Umbilical cord (tissue), 2 donors: ENCODE results near the gene SEC23A. TPM values are rescaled to one million over a fixed set of nuclear protein-coding genes. Genes with fewer than 3 reads are reported as not detected.
A peak's percentile ranks its signal among the peaks of the same experiment; 100 is the strongest.
"Not testable (repeated sequence)": the region's sequence is repeated elsewhere in the genome, so short reads cannot be mapped to it uniquely, and the experiment has no call there.

Experiments used
- DNase-seq: peaks from one replicate; pipeline ENCODE4 v3.0.0-alpha.2; 2015; ENCODE audit warnings: low spot score
- total RNA-seq: library from RNA; depleted of rRNA; stranded (reverse); fragments of >200 nt; gene quantifications from one replicate; pipeline ENCODE4 v1.2.3, GENCODE V29; 2014; ENCODE audit warnings: low replicate concordance; ENCODE audit not compliant: insufficient read depth

SEC23A gene
- total RNA-seq, 1 donor from 2014 or later, result 418 TPM

DNA sequence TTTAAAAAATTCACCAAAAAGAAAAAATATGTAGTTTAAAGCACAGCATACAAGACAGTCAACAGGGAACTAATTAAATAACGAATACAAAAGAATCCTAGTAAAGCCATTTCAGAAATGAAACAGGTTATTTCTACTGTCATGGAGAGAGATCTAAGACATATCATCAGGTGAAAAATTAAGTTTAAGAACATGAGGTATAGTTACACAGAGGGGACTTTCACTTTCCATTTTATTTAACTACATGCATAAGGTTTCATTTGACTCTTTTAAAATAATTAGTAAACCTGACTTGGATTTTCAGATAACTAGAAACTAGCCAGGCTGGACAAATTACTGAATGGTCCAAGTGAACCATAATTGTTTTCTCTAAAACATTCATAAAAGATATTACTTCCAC, 11.3 kb downstream of the SEC23A start:
- no peak for DNase-seq

DNA sequence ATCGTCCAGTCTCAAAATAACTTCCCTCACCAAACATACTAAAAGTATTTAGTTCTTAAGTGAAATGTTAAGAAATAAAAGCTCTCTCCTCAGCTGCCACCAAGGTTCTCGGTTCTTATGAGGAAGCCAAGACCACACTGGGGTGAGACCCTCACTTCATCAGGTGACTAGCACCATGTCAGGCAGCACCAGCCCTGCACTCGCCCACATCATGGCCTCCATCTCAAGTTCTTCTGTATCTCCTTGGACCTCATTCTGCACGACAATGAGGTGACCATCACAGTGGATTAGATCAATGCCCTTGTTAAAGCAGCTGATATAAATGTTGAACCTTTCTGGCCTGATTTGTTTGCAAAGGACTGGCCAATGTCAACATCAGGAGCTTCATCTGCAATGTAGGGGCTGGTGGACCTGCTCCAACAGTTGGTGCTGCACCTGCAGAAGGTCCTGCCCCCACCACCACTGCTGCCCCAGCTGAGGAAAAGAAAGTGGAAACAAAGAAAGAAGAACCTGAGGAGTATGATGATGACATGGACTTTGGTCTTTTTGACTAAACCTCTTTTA, 12.4 kb downstream of the SEC23A start:
- no peak for DNase-seq

DNA sequence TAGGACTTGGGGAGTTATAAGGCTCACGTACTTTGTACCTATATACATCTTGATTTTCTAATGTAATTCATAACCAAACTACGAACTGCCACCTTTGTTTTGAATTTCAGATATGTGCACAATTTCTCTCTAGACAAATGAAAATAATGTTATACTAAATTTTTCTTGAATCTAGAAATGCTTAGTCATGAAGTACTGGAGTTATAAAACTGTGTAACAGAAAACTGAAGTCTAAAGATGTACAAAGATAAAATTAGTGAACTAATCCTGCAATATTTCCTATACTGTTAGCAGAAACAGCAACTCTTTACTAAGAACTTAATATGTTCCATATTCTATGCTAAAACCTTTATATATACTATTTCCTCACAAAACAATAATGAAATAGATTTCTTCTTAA, 15.5 kb downstream of the SEC23A start:
- DNase-seq, result no peak

DNA sequence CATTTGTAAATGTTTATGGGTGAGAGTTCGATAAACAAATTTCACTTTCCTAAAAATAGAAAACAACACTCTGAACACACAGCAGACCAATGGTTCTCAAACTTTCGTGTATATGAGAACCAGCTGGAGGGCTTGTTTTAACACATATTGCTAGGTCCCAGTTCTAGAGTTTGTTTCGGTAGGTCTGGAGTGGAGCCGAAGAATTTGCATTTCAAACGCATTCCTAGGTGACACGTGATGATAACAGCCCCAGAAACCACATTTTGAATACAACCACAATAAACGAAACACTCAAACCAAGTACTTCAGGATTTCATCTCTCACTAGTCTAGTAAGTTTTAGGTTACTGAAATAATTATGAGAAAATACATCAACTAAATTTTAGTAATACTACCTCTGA, 17.1 kb downstream of the SEC23A start:
- no peak for DNase-seq

DNA sequence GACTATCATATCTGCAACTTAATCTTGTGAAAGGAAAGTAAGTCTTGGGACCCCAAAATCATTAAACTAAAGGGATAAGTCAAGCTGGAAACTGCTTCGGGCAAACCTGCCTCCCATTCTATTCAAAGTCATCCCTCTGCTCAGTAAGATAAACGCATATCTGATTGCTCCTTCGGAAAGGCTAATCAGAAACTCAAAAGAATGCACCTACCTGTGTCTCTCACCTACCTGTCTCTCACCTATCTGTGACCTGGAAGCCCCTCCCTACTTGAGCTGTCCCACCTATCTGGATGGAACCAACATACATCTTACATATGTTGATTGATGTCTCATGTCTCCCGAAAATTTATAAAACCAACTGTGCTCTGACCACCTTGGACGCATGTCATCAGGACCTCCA, 19.9 kb downstream of the SEC23A start:
- DNase-seq, result no peak

DNA sequence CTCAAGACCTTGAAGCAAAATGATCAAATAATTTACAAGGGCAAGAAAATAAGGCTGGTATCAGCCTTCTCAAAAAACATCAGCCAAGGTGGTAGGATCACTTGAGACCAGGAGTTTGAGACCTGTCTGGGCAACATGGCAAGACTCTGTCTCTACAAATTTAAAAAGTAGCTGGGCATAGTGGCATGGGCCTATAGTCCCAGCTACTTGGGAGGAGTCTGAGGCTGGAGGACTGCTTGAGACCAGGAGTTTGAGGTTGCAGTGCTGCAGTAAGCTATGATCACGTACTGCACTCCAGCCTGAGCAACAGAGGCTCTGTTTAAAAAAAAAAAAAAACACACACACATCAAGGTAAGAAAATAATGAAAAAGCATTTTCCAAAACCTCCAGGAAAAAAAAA, 22.1 kb downstream of the SEC23A start:
- DNase-seq, result no peak

DNA sequence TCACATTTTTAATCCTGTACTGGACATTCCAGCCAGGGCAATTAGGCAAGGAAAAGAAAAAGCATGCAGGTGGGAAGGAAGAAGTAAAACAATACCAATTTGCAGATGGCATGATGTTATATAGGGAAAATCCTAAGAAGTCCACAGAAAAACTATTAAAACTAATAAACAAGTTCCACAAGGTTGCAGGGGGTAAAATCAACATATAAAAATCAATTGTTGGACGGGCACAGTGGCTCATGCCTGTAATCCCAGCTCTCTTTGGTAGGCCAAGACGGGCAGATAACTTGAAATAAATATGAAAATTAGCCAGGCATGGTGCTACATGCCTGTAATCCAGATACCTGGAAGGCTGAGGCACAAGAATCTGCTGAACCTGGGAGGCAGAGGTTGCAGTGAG, 31.9 kb downstream of the SEC23A start:
- no peak for DNase-seq

DNA sequence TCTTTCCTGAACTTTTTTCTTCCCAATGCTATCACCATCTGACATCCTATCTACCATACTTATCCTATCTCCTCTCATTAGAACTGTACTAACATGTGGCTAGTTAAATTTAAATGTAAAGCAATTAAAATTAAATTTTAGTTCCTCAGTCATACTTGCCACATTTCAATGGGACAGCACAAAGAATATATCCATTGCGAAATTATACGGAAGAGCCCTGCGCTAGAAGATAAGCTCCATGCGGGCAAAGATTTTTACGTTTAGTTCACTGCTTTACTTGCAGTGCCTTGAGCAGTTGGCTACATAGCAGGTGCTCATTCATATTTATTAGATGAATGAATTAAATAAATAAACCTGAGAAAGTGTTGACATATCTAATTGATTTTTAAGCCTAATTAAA, 33.1 kb downstream of the SEC23A start:
- no peak for DNase-seq

DNA sequence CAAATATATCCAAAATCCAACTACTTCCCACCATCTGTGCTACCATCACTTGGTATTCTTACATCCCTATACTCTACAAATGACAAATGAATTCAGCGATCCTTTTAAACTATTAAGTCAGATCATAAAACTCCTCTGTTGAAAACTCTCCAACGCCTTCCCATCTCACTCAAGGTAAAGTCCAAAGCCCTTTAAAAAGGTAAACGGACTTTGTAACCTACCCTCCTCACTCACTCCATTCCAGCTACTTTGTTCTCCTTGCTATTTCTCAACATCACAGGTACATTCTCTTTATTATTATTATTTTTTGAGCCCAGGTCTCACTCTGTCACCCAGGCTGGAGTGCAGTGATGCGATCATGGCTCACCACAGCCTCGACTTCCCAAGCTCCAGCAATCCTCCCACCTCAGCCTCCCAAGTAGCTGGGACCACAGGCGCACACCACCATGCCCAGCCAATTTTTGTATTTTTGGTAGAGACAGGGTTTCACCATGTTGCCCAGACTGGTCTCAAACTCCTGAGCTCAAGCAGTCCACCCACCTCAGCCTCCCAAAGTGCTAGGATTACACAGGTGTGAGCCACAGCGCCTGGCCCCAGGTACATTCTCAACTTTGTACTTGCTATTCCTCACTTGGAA, 33.7 kb downstream of the SEC23A start:
- DNase-seq, result not testable (repeated sequence)

DNA sequence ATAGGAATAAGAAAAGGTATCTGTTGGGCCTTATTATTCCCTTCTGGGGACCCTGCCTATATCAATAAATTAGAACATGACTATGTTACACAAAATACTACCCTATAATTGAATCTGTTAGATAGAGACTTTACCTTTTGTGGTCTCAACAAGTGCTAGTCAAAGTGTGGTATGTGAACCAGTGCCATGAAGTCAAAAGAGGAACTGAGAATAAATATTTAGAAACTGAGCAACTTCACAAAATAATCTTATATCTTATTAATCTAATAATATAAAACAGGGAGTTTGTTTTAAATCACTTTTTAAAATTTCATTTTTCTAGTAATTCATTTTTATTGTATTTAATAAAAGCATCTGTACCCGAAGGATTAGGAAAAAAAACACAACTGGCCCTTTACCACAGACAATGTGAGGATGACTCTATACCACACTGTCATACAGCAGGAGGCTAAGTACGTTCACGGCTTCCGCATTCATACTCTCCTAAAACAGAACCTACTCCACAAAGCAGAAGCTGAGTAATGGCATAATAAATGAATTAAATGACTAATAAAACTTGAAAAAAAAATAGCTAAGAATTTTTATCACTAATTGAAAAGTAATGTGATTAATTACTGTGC, 42.1 kb downstream of the SEC23A start:
- DNase-seq, result no peak

DNA sequence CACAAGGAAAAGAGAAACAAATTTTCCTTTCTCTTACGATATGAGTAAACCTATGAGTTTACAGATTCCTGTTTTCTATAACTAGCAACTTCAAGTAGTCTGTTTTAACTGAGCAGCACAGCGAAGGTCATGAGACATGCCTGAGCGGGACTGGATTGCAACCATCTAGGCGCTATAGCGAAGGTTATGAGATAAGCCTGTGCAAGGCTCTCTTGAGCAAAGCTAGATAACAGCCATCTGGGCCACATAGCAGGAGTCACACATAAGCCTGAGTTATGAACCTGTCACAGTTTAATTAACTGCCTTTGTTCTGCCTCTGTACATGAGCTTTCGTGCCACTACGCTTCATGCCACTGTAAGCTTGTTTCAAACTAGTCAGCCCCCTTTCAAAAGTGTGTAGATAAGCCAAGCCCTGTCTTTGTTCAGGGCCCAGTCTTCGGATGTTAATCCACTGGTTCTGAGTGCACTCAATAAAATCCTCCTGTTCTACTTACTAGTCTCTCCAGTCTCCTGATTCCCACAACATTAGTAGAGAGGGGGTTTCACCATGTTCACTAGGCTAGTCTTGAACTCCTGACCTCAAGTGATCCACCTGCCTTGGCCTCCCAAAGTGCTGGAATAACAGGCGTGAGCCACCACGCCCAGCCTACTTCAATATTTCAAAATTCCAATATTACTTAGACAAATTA, 47.1 kb downstream of the SEC23A start:
- no peak for DNase-seq

DNA sequence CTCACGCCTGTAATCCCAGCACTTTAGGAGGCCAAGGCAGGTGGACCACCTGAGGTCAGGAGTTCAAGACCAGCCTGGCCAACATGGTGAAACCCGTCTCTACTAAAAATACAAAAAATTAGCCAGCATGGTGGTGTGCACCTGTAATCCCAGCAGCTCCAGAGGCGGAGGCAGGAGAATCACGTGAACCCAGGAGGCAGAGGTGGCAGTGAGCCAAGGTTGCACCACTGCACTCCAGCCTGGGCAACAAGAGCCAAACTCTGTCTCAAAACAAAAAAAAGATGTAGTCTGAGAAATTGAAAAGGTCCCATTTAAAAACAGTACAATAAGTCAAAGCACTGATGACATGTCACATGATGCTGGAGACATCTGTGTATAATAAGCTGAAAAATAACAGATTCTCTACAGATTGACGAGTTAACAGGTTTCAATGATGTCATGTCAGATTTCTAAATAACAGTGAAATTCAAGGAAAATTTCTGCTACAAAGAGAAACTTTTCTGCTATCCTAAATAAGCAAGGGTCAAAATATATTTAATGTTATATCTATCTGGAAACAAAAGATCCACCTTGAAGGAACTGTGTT, 50.1 kb downstream of the SEC23A start:
- not testable (repeated sequence) for DNase-seq

DNA sequence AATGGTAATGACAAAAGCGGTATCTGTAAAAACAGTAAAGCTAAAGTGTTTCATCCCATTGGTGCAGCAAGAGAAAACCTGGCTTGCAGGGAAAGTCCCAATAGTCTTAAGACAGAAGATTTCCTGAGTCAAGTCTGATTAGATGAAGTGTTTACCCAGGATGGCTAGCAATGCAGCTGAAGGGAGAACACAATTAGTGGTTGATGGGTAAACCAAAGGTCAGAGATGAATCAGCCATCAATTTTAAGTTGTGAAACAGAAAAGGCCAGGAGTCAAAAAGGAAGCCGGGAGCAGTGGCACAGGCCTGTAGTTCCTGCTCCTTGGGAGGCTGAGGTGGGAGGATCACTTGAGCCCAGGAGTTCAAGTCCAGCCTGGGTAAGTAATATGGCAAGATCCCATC, 52.6 kb downstream of the SEC23A start:
- DNase-seq, result no peak

DNA sequence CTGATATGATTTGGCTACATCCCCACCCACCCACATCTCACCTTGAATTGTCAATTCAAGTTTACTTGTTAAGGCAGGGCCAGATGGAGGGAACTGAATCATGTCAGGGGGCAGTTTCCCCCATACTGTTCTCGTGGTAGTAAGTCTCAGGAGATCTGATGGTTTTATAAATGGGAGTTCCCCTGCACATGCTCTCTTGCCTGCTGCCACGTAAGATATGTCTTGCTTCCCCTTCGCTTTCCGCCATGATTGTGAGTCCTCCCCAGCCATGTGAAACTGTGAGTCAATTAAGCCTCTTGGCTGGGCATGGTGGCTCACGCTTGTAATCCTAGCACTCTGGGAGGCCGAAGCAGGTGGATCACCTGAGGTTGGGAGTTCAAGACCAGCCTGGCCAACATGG, 57.1 kb downstream of the SEC23A start:
- not testable (repeated sequence) for DNase-seq

DNA sequence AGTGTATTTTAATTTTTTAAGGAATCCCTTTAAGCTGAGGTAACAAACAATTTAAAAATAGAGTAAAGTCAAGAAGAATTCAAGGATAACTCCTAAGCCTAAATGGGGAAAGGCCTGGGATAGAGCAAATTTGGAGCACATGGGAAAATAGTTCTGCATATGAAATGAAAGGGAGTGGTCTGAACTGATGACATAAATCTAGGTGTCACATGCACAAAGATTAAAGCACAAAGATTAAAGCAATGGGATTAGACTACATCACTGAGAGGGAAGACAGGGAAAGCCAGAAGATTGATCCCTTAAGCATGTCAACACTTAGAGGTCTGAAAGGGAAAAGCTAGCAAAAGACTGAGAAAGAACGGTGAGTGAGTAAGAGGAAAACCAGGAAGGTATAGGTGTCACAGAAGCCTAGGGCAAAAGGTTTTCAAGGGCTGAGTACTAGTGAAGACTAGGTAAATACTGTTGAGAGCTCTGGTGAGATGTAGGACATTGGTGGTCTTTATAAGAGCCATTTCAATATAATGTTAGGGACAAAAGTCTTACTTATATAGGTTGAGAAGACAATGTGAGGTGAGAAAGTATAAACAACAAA, 59.6 kb downstream of the SEC23A start:
- DNase-seq, result no peak

DNA sequence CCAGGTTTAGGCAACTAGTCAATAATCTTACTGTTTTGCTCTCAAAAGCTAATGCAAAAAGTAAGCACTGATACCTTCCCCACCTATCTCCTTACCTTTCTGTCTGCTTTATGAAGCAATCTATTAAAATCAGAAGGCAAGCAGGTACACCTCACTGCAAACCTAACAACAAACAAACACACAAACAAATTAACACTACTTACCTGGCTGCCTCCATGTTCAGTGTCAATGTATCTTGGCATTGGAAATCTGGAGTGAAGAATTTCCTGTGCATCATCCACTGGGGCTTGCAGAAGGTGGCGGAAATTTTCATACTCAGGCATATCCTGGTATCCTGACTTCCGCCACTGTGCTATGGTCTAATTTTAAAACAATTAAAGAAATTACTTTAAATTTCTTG, 62.5 kb downstream of the SEC23A start:
- no peak for DNase-seq

DNA sequence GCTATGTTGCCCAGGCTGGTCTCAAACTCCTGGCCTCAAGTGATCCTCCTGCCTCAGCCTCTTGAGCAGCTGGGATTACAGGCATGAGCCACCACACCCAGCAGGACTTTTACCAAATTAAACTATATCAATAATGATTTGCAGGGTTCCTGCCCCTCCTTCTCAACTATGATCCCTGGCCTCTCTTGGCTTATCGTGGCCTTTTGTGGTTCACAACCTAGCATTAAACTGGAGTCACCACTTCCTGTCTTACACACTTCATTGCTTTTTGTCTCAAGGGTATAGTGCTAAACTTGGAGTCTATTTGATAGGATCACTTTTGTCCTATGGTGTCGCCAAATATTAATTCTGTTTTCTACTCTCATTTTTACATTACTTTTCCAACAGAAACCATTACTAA, 64.5 kb downstream of the SEC23A start:
- no peak for DNase-seq

DNA sequence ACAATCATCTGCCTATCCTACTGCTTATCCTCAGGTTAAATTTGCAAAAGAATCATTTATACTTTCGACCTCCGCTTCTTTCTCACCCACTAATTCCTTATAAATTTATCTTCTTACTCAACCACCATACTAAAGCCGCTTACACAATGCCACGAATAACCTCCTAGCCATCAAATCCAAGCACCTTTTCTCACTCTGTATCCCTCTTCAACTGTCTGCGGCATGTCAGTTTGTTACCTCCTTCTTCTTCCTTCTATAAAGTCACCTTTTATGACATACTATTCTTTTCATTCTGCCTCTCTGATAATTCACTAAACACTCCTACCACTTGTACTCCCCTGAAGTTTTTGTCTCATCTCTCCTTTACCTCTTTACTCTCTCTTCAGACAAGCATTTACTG, 66.3 kb downstream of the SEC23A start:
- no peak for DNase-seq

DNA sequence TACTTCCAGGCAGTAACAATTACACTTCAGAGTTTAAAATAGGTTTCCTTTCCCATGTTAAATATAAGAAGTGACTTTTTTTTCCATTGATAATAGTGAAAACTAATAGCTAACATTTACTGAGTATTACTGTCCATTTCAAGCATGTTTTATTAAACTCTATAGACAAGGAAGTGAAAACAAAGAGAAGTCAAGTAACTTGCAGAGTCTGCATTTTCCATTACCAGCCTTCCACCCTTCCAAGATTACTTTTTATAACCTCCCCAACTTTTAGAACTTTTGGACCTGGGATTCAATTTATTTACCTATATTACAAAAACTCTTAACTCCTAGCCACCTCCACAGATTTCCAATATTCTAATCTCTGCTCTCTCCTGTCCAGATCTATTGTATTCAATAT, 67.7 kb downstream of the SEC23A start:
- DNase-seq, result no peak

DNA sequence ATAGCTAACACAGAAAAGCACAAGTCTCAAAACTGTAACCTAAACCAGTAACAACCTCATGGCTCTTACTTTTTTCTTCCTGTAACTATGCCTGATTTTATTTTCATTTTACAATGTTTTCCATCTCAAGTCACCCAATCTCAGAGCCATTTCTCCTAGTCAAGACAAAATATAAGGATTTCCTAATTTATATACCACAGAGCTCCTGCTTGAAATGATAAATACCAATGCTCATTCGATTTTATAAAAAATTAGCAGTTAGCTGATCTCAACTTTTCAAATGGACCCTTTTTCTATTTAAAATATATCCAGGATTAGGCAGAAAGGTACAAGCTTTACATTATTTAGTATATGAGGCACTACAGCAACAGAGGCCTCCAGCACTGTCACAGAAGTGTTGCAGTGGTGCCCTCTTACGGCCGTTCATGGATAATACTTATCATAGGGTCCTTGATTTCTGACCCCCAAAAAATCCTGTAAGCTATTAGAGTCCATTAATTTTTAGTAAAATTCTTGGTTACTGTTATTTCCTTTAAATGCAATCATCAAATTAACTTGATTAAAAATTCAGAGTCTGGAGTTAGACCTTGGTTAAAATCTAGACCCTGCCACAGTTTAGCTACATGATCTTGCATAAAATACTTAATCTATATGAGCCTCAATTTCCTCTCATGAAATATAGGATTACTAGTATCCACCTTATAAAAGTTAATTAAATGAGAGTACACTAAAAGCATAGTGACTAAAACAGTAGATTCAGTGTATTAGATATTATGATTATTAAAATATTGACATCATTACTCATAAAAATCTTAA, 68.3 kb downstream of the SEC23A start:
- peak; percentile 9 for DNase-seq

DNA sequence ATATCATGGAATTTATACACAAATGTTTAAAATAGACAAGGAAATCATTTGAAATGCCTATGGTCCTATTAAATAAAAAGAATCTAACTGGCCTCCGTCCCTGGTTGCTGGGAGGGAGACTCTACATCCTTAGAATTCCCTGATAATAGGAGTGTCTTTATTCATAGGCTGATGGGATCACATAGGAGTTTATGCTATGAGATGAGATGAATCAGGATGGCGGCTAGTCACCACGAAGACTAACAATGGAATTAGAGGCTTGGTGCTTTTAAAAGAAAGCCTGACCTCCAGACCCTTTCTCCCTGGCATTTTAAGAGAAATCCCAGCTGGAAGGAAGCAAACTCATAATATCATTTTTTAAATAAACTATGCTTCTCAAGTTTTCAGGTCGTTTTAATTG, 69.7 kb downstream of the SEC23A start:
- no peak for DNase-seq
